ENCODE measurements around the gene AOPEP. TPM values are rescaled to one million over a fixed set of nuclear protein-coding genes. Genes with fewer than 3 reads are reported as not detected.

Gene AOPEP
- total and polyA plus RNA-seq, 9 of the 15 experiments (the other 6 are each of a cell fraction or from before 2014, with no cell fraction given), result 4.5 to 19.3 (median 13.5) TPM

- in situ Hi-C loops (cut with MboI), result no loop called here
- H3K27me3 ChIP-seq (ENCODE audit: control insufficient read depth in 2 of 2, insufficient read depth in 2 of 2, low read length in 2 of 2), result no peaks in the 10 kb centered on the region
- no peak overlapping the region for H3K9ac ChIP-seq (ENCODE audit: insufficient read depth in 1 of 2, low read depth in 2 of 2, low read length in 2 of 2)
- ATAC-seq, result no peak
- BruUV-seq (replicated peaks), result no TSS peak
- no peak overlapping the region for H3K4me2 ChIP-seq (ENCODE audit: insufficient read depth, low read length)
- no peaks in the 10 kb centered on the region for H3K79me2 ChIP-seq (ENCODE audit: control insufficient read depth, insufficient read depth, low read length)
- DNase-seq (ENCODE audit: extremely low read depth in 1 of 4, low spot score in 3 of 4), result no peak
- no peaks in the 10 kb centered on the region for H4K20me1 ChIP-seq (replicated peaks; ENCODE audit: control insufficient read depth, insufficient read depth, low read length)
- H3K9me1 ChIP-seq (ENCODE audit: control insufficient read depth, insufficient read depth, low read length), result no peaks in the 10 kb centered on the region
- H3K27ac ChIP-seq (ENCODE audit: extremely low read depth, low read depth, low read length), result no peak overlapping the region
- no peaks in the 10 kb centered on the region for H3K9me3 ChIP-seq (replicated peaks; ENCODE audit: control insufficient read depth, insufficient read depth, low read depth, low read length)
- intact Hi-C loops (cut with micrococcal nuclease), result loop anchor here (5.0 kb wide), 1 partner anchor 77 kb away; no protein-coding TSS in a partner anchor
- no peak overlapping the region for H2AFZ ChIP-seq (ENCODE audit: low read depth, low read length)
- no peak overlapping the region for H3K4me3 ChIP-seq
- no peaks in the 10 kb centered on the region for H3K36me3 ChIP-seq (ENCODE audit: control insufficient read depth, insufficient read depth, low read length)
- ChIA-PET POLR2A (interaction anchor here (0.6 to 1.2 kb wide), 2 partner anchors 29 to 104 kb away, joined by 3 read pairs; no protein-coding TSS in a partner anchor), CTCF (ENCODE audit: low intra/inter-chr PET ratio) (no interaction called here)
- H3K4me1 ChIP-seq (replicated peaks in 1 of 2; ENCODE audit: control insufficient read depth in 2 of 2, insufficient read depth in 2 of 2, low read length in 2 of 2), result peaks cover 0 to 5% of the 10 kb centered on the region in 2 experiments; a peak in 3 of 5 replicates
- FAIRE-seq, result no peak
- TF ChIP-seq, protein P1, sequence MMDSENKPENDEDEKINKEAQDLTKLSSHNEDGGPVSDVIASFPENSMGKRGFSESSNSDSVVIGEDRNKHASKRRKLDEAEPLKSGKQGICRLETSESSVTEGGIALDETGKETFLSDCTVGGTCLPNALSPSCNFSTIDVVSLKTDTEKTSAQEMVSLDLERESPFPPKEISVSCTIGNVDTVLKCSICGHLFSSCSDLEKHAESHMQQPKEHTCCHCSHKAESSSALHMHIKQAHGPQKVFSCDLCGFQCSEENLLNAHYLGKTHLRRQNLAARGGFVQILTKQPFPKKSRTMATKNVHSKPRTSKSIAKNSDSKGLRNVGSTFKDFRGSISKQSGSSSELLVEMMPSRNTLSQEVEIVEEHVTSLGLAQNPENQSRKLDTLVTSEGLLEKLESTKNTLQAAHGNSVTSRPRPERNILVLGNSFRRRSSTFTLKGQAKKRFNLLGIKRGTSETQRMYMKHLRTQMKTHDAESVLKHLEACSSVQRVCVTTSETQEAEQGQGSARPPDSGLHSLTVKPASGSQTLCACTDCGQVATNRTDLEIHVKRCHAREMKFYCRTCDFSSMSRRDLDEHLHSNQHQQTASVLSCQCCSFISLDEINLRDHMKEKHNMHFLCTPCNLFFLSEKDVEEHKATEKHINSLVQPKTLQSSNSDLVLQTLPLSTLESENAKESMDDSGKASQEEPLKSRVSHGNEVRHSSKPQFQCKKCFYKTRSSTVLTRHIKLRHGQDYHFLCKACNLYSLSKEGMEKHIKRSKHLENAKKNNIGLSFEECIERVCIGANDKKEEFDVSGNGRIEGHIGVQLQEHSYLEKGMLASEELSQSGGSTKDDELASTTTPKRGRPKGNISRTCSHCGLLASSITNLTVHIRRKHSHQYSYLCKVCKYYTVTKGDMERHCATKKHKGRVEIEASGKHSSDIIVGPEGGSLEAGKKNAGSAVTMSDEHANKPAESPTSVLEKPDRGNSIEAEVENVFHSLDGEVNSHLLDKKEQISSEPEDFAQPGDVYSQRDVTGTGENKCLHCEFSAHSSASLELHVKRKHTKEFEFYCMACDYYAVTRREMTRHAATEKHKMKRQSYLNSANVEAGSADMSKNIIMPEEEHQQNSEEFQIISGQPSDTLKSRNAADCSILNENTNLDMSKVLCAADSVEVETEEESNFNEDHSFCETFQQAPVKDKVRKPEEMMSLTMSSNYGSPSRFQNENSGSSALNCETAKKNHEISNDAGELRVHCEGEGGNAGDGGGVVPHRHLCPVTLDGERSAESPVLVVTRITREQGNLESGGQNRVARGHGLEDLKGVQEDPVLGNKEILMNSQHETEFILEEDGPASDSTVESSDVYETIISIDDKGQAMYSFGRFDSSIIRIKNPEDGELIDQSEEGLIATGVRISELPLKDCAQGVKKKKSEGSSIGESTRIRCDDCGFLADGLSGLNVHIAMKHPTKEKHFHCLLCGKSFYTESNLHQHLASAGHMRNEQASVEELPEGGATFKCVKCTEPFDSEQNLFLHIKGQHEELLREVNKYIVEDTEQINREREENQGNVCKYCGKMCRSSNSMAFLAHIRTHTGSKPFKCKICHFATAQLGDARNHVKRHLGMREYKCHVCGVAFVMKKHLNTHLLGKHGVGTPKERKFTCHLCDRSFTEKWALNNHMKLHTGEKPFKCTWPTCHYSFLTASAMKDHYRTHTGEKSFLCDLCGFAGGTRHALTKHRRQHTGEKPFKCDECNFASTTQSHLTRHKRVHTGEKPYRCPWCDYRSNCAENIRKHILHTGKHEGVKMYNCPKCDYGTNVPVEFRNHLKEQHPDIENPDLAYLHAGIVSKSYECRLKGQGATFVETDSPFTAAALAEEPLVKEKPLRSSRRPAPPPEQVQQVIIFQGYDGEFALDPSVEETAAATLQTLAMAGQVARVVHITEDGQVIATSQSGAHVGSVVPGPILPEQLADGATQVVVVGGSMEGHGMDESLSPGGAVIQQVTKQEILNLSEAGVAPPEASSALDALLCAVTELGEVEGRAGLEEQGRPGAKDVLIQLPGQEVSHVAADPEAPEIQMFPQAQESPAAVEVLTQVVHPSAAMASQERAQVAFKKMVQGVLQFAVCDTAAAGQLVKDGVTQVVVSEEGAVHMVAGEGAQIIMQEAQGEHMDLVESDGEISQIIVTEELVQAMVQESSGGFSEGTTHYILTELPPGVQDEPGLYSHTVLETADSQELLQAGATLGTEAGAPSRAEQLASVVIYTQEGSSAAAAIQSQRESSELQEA (IDR thresholded peaks at IDR 0.05; ENCODE audit: low read depth), result no peak
- TF ChIP-seq DPF2 (IDR thresholded peaks at IDR 0.05), result 0 out of 2 replicates have a peak, but pooled peaks have one; percentile 5
- TF ChIP-seq SRSF1 (IDR thresholded peaks at IDR 0.05; ENCODE audit: low read depth, low read length), result no peak
- TF ChIP-seq CBX2 (IDR thresholded peaks at IDR 0.05; ENCODE audit: insufficient read depth, low read length, poor library complexity, severe bottlenecking), result no peak
- TF ChIP-seq ZNF347 (CRISPR knock-in tag; IDR thresholded peaks at IDR 0.05; ENCODE audit: low read depth), result no peak
- no peak for TF ChIP-seq PHF21A (IDR thresholded peaks at IDR 0.05; ENCODE audit: borderline replicate concordance, low read depth)
- no peak for TF ChIP-seq PATZ1 (CRISPR knock-in tag; IDR thresholded peaks at IDR 0.05; ENCODE audit: borderline replicate concordance)
- TF ChIP-seq, protein P2, sequence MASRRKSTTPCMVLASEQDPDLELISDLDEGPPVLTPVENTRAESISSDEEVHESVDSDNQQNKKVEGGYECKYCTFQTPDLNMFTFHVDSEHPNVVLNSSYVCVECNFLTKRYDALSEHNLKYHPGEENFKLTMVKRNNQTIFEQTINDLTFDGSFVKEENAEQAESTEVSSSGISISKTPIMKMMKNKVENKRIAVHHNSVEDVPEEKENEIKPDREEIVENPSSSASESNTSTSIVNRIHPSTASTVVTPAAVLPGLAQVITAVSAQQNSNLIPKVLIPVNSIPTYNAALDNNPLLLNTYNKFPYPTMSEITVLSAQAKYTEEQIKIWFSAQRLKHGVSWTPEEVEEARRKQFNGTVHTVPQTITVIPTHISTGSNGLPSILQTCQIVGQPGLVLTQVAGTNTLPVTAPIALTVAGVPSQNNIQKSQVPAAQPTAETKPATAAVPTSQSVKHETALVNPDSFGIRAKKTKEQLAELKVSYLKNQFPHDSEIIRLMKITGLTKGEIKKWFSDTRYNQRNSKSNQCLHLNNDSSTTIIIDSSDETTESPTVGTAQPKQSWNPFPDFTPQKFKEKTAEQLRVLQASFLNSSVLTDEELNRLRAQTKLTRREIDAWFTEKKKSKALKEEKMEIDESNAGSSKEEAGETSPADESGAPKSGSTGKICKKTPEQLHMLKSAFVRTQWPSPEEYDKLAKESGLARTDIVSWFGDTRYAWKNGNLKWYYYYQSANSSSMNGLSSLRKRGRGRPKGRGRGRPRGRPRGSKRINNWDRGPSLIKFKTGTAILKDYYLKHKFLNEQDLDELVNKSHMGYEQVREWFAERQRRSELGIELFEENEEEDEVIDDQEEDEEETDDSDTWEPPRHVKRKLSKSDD (conservative IDR thresholded peaks at IDR 0.05; ENCODE audit: low read length), result no peak
- no peak for TF ChIP-seq ZNF24 (IDR thresholded peaks at IDR 0.05)
- no peak for TF ChIP-seq CC2D1A (IDR thresholded peaks at IDR 0.05)
- no peak for TF ChIP-seq FIP1L1 (IDR thresholded peaks at IDR 0.05; ENCODE audit: low read depth, low read length, poor library complexity, severe bottlenecking)
These were observed 152.7 kb downstream of the AOPEP start for GRCh38 chr9:94879230-94879629.

All from K562 (cell line).